OCI-LY3 (cell line): ENCODE data around the gene B4GALNT2.

Experiments
- H2AFZ ChIP-seq: fragments of 200-600, 300-600 bp; shearing (Covaris generic); 2 replicates; pipeline ENCODE4 v1.6.0; 2014; ENCODE audit warnings: antibody characterized with exemption, low read depth, low read length
- H3K27ac ChIP-seq: fragments of 200-600, 300-600 bp; sonication (generic); 2 replicates; pipeline ENCODE4 v1.5.1; 2014; ENCODE audit warnings: mild to moderate bottlenecking, low read length, moderate library complexity, mixed read lengths
- H3K27me3 ChIP-seq: fragments of 200-600, 300-600 bp; sonication (generic); 2 replicates; pipeline ENCODE4 v1.6.1; 2014; ENCODE audit warnings: low read depth, low read length, mixed read lengths
- H3K36me3 ChIP-seq: fragments of 200-600, 300-600 bp; sonication (generic); replicated peaks from 2 replicates; pipeline ENCODE3; 2014; ENCODE audit warnings: low read depth, low read length, mixed read lengths
- H3K4me1 ChIP-seq: fragments of 300-600, 200-600 bp; sonication (generic); 2 replicates; pipeline ENCODE4 v1.6.1; 2014; ENCODE audit warnings: low read length, mixed read lengths
- H3K4me2 ChIP-seq: fragments of 200-600, 300-600 bp; sonication (generic); 2 replicates; pipeline ENCODE4 v1.6.1; 2014; ENCODE audit warnings: low read length, mixed read lengths
- H3K4me3 ChIP-seq: fragments of 300-600, 200-600 bp; sonication (generic); 2 replicates; pipeline ENCODE4 v1.5.1; 2014; ENCODE audit warnings: antibody characterized with exemption, mild to moderate bottlenecking, low read length, moderate library complexity
- H3K79me2 ChIP-seq: fragments of 300-600, 200-600 bp; shearing (Covaris generic); 2 replicates; pipeline ENCODE4 v1.6.1; 2014; ENCODE audit warnings: mild to moderate bottlenecking, low read length, mixed read lengths
- H3K9ac ChIP-seq: fragments of 300-600, 200-600 bp; shearing (Covaris generic); 2 replicates; pipeline ENCODE4 v1.6.0; 2014; ENCODE audit warnings: mild to moderate bottlenecking, low read length, moderate library complexity
- H3K9me3 ChIP-seq: fragments of 200-600, 300-600 bp; shearing (Covaris generic); 2 replicates; pipeline ENCODE4 v1.6.1; 2014; ENCODE audit warnings: low read length, mixed read lengths; ENCODE audit not compliant: insufficient read depth
- H4K20me1 ChIP-seq: fragments of 200-600, 300-600 bp; sonication (generic); 2 replicates; pipeline ENCODE4 v1.6.1; 2016; ENCODE audit warnings: low read length, mixed read lengths; ENCODE audit not compliant: insufficient read depth
- CTCF ChIP-seq: fragments of 200-600, 300-600 bp; sonication (generic); IDR thresholded peaks from 2 replicates; pipeline ENCODE4 v1.5.1; 2014; ENCODE audit warnings: antibody characterized with exemption, low read length, low read depth
- EZH2phosphoT487 ChIP-seq: fragments of 200-600 bp; shearing (Covaris generic); IDR thresholded peaks from 2 replicates; pipeline ENCODE4 v1.6.1; 2018; ENCODE audit warnings: antibody characterized with exemption, mixed run types, low read depth

B4GALNT2 gene

DNA sequence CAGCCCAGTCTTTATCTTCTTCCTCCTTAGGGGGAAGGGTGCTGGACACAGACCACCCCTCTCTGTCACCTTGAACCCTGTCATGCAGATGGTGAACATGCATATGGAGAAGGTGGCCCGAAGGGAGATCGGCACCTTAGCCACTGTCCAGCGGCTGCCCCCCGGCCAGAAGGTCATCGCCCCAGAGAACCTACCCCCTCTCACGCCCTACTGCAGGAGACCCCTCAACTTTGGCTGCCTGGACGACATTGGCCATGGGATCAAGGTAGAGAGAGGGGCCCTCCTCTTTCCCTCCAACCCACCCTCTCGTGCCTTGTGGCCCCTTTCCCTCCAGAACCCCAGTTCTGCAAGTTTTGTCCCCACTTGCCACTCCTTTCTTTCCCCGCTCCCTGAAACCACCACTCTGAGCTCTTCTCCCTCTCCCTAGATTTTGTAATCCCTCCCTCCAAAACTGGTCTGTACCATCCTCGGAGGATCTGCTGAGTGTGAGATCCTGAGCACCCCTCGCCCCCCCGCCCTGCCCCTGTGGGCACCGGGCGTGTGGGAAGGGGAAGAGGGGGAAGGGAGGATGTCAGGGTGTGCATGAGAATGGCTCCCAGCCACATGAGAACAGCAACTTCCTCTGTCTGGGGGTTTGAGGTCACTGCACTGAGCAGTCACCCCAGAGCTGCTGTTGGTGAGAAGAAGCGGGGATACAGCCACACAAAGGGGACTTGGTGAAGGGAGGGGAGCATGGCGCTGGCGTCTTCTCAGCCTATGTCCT is 85.3 kb downstream of the B4GALNT2 start:
- Histone ChIP-seq H3K9me3 (no peaks in the 10 kb centered on the region), H3K9ac (peak overlapping the region; percentile 24; the same call in 1 of the 2 replicates), H3K36me3 (peaks cover 12% of the 10 kb centered on the region), H3K27me3 (no peaks in the 10 kb centered on the region), H3K27ac (peak overlapping the region; percentile 95), H4K20me1 (no peaks in the 10 kb centered on the region), H3K4me3 (no peak overlapping the region), H2AFZ (no peak overlapping the region), H3K4me1 (peaks cover 68% of the 10 kb centered on the region), H3K79me2 (no peaks in the 10 kb centered on the region), H3K4me2 (peak overlapping the region; percentile 50)
- TF ChIP-seq CTCF (no peak), EZH2phosphoT487 (no peak)

- Histone ChIP-seq H3K27ac (peak overlapping the region; percentile 95), H3K4me2 (peak overlapping the region; percentile 100), H3K9ac (peak overlapping the region; percentile 80), H3K27me3 (no peaks in the 10 kb centered on the region), H3K36me3 (peaks cover 14% of the 10 kb centered on the region), H2AFZ (no peak overlapping the region), H3K4me1 (peaks cover 54% of the 10 kb centered on the region), H4K20me1 (no peaks in the 10 kb centered on the region), H3K4me3 (peak overlapping the region; percentile 73), H3K9me3 (no peaks in the 10 kb centered on the region), H3K79me2 (no peaks in the 10 kb centered on the region)
- peak; percentile 57 for TF ChIP-seq CTCF
- TF ChIP-seq EZH2phosphoT487 = no peak
These were observed 86.7 kb downstream of the B4GALNT2 start for GRCh38 chr17:49218941-49219913.

DNA sequence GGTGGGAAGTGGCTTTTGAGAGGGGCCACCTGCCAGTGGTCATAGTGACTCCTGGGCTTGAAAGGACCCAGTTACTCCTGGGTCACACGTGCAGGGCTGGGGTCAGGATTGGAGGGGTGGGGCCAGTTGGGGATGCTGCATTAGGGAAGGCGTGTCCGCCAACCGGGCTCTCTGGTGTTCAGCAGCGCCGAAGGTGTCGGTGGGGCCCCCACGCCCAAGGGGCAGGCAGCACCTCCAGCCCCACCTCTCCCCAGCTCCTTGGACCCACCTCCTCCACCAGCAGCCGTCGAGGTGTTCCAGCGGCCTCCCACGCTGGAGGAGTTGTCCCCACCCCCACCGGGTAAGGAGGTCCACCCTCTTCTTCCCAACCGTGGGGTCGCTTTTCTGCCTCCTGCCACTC is 87.4 kb downstream of the B4GALNT2 start:
- H3K36me3 ChIP-seq = peaks cover 14% of the 10 kb centered on the region
- peak overlapping the region; percentile 100; the same call in 1 of the 2 replicates for H3K4me2 ChIP-seq
- no peaks in the 10 kb centered on the region for H3K27me3 ChIP-seq
- H3K27ac ChIP-seq = peak overlapping the region; percentile 95; the same call in 1 of the 2 replicates
- no peak for TF ChIP-seq CTCF
- TF ChIP-seq EZH2phosphoT487 = no peak
- H3K4me1 ChIP-seq = peaks cover 49% of the 10 kb centered on the region
- no peaks in the 10 kb centered on the region for H3K79me2 ChIP-seq
- no peak overlapping the region for H3K9ac ChIP-seq
- no peaks in the 10 kb centered on the region for H4K20me1 ChIP-seq
- H2AFZ ChIP-seq = no peak overlapping the region
- no peaks in the 10 kb centered on the region for H3K9me3 ChIP-seq
- no peak overlapping the region for H3K4me3 ChIP-seq

- H2AFZ ChIP-seq = no peak overlapping the region
- H3K79me2 ChIP-seq = no peaks in the 10 kb centered on the region
- no peaks in the 10 kb centered on the region for H4K20me1 ChIP-seq
- peaks cover 6% of the 10 kb centered on the region for H3K36me3 ChIP-seq
- no peaks in the 10 kb centered on the region for H3K9me3 ChIP-seq
- TF ChIP-seq CTCF (no peak), EZH2phosphoT487 (no peak)
- H3K4me3 ChIP-seq = no peak overlapping the region
- no peaks in the 10 kb centered on the region for H3K27me3 ChIP-seq
- H3K27ac ChIP-seq = no peak overlapping the region
- peaks cover 24% of the 10 kb centered on the region for H3K4me1 ChIP-seq
- H3K9ac ChIP-seq = no peak overlapping the region
- no peak overlapping the region for H3K4me2 ChIP-seq
These were observed 90.6 kb downstream of the B4GALNT2 start for GRCh38 chr17:49223168-49223516.
